Type B pancreatic cell (in vitro differentiated cells): ENCODE measurements around the gene GRAMD1B. TPM values are rescaled to one million over a fixed set of nuclear protein-coding genes. Genes with fewer than 3 reads are reported as not detected.

Experiments used
- DNase-seq: peaks from one replicate; pipeline ENCODE4 v3.0.0; 2021; ENCODE audit warnings: mixed read lengths; ENCODE audit not compliant: unreplicated experiment; ENCODE audit errors: extremely low spot score
- H3K27ac Mint-ChIP-seq: 2 replicates; pipeline ENCODE4 v1.8.0; 2021; ENCODE audit warnings: mild to moderate bottlenecking, mixed read lengths
- H3K27me3 Mint-ChIP-seq: 2 replicates; pipeline ENCODE4 v1.8.0; 2021; ENCODE audit warnings: mixed read lengths
- H3K36me3 Mint-ChIP-seq: 2 replicates; pipeline ENCODE4 v1.8.0; 2021; ENCODE audit warnings: mixed read lengths
- H3K4me1 Mint-ChIP-seq: one replicate; pipeline ENCODE4 v1.8.0; 2021; ENCODE audit warnings: mixed read lengths; ENCODE audit not compliant: unreplicated experiment
- H3K4me3 Mint-ChIP-seq: 2 replicates; pipeline ENCODE4 v1.8.0; 2021; ENCODE audit warnings: mild to moderate bottlenecking, mixed read lengths
- H3K9me3 Mint-ChIP-seq: 2 replicates; pipeline ENCODE4 v1.8.0; 2021; ENCODE audit warnings: mixed read lengths
- CTCF ChIP-seq: fragments of 200-600 bp; sonication (generic); conservative IDR thresholded peaks from 2 replicates; pipeline ENCODE4 v1.5.0; 2021; ENCODE audit warnings: antibody characterized with exemption, mild to moderate bottlenecking
- total RNA-seq: library from RNA; stranded (reverse); gene quantifications from 2 replicates; pipeline ENCODE4 v1.2.1, GENCODE V29; 2021; ENCODE audit warnings: low replicate concordance

Gene GRAMD1B
- total RNA-seq, 1 donor from 2014 or later, result 15.2 TPM

- peaks cover 25% of the 10 kb centered on the region for H3K4me1 Mint-ChIP-seq
These were observed 151.8 kb downstream of the GRAMD1B start for GRCh38 chr11:123581651-123582399.

GRCh38 chr11:123582992-123583504 lies 153.0 kb downstream of the GRAMD1B start:
- Mint-ChIP-seq H3K36me3 (peaks cover 5% of the 10 kb centered on the region), H3K27me3 (peaks cover 12% of the 10 kb centered on the region), H3K27ac (peak overlapping the region; percentile 19), H3K4me1 (peaks cover 28% of the 10 kb centered on the region), H3K4me3 (no peak overlapping the region), H3K9me3 (no peaks in the 10 kb centered on the region)
- no peak for DNase-seq
- no peak for TF ChIP-seq CTCF

More at GRCh38 chr11:123581651-123582399, 151.8 kb downstream of the GRAMD1B start:
- Mint-ChIP-seq H3K4me3 (no peak overlapping the region), H3K9me3 (no peaks in the 10 kb centered on the region), H3K27me3 (peaks cover 12% of the 10 kb centered on the region), H3K27ac (no peak overlapping the region), H3K36me3 (peaks cover 5% of the 10 kb centered on the region)
- no peak for DNase-seq
- no peak for TF ChIP-seq CTCF

- DNase-seq, result no peak
- Mint-ChIP-seq H3K9me3 (no peaks in the 10 kb centered on the region), H3K27me3 (peaks cover 12% of the 10 kb centered on the region), H3K4me1 (peaks cover 28% of the 10 kb centered on the region), H3K27ac (no peak overlapping the region), H3K36me3 (peaks cover 5% of the 10 kb centered on the region), H3K4me3 (no peak overlapping the region)
- TF ChIP-seq CTCF, result no peak
These were observed 154.1 kb downstream of the GRAMD1B start for GRCh38 chr11:123584186-123584585.

- DNase-seq, result no peak
- Mint-ChIP-seq H3K27me3 (peaks cover 12% of the 10 kb centered on the region), H3K9me3 (no peaks in the 10 kb centered on the region), H3K27ac (no peak overlapping the region), H3K4me3 (no peak overlapping the region), H3K36me3 (peaks cover 5% of the 10 kb centered on the region), H3K4me1 (peaks cover 28% of the 10 kb centered on the region)
- no peak for TF ChIP-seq CTCF
These were observed 154.7 kb downstream of the GRAMD1B start for GRCh38 chr11:123584737-123585136.

- Mint-ChIP-seq H3K4me3 (no peak overlapping the region), H3K36me3 (peaks cover 5% of the 10 kb centered on the region), H3K4me1 (peaks cover 28% of the 10 kb centered on the region), H3K27ac (no peak overlapping the region), H3K9me3 (no peaks in the 10 kb centered on the region), H3K27me3 (peaks cover 12% of the 10 kb centered on the region)
- TF ChIP-seq CTCF, result no peak
- no peak for DNase-seq
These were observed 155.1 kb downstream of the GRAMD1B start for GRCh38 chr11:123585206-123585605.
